ENCODE results near the gene PPM1J.

Gene PPM1J

GRCh38 chr1:112689196-112689841, 25.8 kb downstream of the PPM1J start:
- no peaks in the 10 kb centered on the region for H3K4me1 ChIP-seq (ENCODE audit: control insufficient read depth, insufficient read depth, low read length)
- no peaks in the 10 kb centered on the region for H3K9me3 ChIP-seq (ENCODE audit: control insufficient read depth, low read length)
- no peaks in the 10 kb centered on the region for H3K27me3 ChIP-seq (ENCODE audit: control insufficient read depth, insufficient read depth, low read length)
- no peak overlapping the region for H3K4me3 ChIP-seq (ENCODE audit: low read length)
- H3K36me3 ChIP-seq (ENCODE audit: control insufficient read depth, insufficient read depth, low read length): peaks cover 10% of the 10 kb centered on the region
- H3K9ac ChIP-seq (ENCODE audit: low read length): no peak overlapping the region

- H3K36me3 ChIP-seq (ENCODE audit: control insufficient read depth, insufficient read depth, low read length): peaks cover 10% of the 10 kb centered on the region
- no peaks in the 10 kb centered on the region for H3K27me3 ChIP-seq (ENCODE audit: control insufficient read depth, insufficient read depth, low read length)
- no peak overlapping the region for H3K4me3 ChIP-seq (ENCODE audit: low read length)
- no peaks in the 10 kb centered on the region for H3K9me3 ChIP-seq (ENCODE audit: control insufficient read depth, low read length)
- no peaks in the 10 kb centered on the region for H3K4me1 ChIP-seq (ENCODE audit: control insufficient read depth, insufficient read depth, low read length)
- H3K9ac ChIP-seq (ENCODE audit: low read length): no peak overlapping the region
Observed at GRCh38 chr1:112688781-112689193, 26.3 kb downstream of the PPM1J start.

- Histone ChIP-seq H3K4me1 (ENCODE audit: control insufficient read depth, insufficient read depth, low read length) (no peaks in the 10 kb centered on the region), H3K27me3 (ENCODE audit: control insufficient read depth, insufficient read depth, low read length) (no peaks in the 10 kb centered on the region), H3K36me3 (ENCODE audit: control insufficient read depth, insufficient read depth, low read length) (peaks cover 10% of the 10 kb centered on the region), H3K4me3 (ENCODE audit: low read length) (no peak overlapping the region), H3K9ac (ENCODE audit: low read length) (no peak overlapping the region), H3K9me3 (ENCODE audit: control insufficient read depth, low read length) (no peaks in the 10 kb centered on the region)
Observed at GRCh38 chr1:112687785-112688496, 27.2 kb downstream of the PPM1J start.

- no peak overlapping the region for H3K4me3 ChIP-seq (ENCODE audit: low read length)
- no peaks in the 10 kb centered on the region for H3K4me1 ChIP-seq (ENCODE audit: control insufficient read depth, insufficient read depth, low read length)
- H3K9me3 ChIP-seq (ENCODE audit: control insufficient read depth, low read length): no peaks in the 10 kb centered on the region
- no peak overlapping the region for H3K9ac ChIP-seq (ENCODE audit: low read length)
- peaks cover 5% of the 10 kb centered on the region for H3K36me3 ChIP-seq (ENCODE audit: control insufficient read depth, insufficient read depth, low read length)
- H3K27me3 ChIP-seq (ENCODE audit: control insufficient read depth, insufficient read depth, low read length): no peaks in the 10 kb centered on the region
Observed at GRCh38 chr1:112687361-112687760, 27.8 kb downstream of the PPM1J start.

GRCh38 chr1:112686835-112687234, 28.3 kb downstream of the PPM1J start:
- Histone ChIP-seq H3K9me3 (ENCODE audit: control insufficient read depth, low read length) (no peaks in the 10 kb centered on the region), H3K4me1 (ENCODE audit: control insufficient read depth, insufficient read depth, low read length) (no peaks in the 10 kb centered on the region), H3K27me3 (ENCODE audit: control insufficient read depth, insufficient read depth, low read length) (no peaks in the 10 kb centered on the region), H3K36me3 (ENCODE audit: control insufficient read depth, insufficient read depth, low read length) (peaks cover 4% of the 10 kb centered on the region), H3K4me3 (ENCODE audit: low read length) (no peak overlapping the region), H3K9ac (ENCODE audit: low read length) (no peak overlapping the region)

GRCh38 chr1:112686417-112686816, 28.7 kb downstream of the PPM1J start:
- Histone ChIP-seq H3K36me3 (ENCODE audit: control insufficient read depth, insufficient read depth, low read length) (peaks cover 4% of the 10 kb centered on the region), H3K4me3 (ENCODE audit: low read length) (no peak overlapping the region), H3K9me3 (ENCODE audit: control insufficient read depth, low read length) (no peaks in the 10 kb centered on the region), H3K9ac (ENCODE audit: low read length) (no peak overlapping the region), H3K4me1 (ENCODE audit: control insufficient read depth, insufficient read depth, low read length) (no peaks in the 10 kb centered on the region), H3K27me3 (ENCODE audit: control insufficient read depth, insufficient read depth, low read length) (no peaks in the 10 kb centered on the region)

- H3K9ac ChIP-seq (ENCODE audit: low read length): no peak overlapping the region
- H3K36me3 ChIP-seq (ENCODE audit: control insufficient read depth, insufficient read depth, low read length): peaks cover 4% of the 10 kb centered on the region
- no peaks in the 10 kb centered on the region for H3K9me3 ChIP-seq (ENCODE audit: control insufficient read depth, low read length)
- H3K4me3 ChIP-seq (ENCODE audit: low read length): no peak overlapping the region
- H3K4me1 ChIP-seq (ENCODE audit: control insufficient read depth, insufficient read depth, low read length): no peaks in the 10 kb centered on the region
- no peaks in the 10 kb centered on the region for H3K27me3 ChIP-seq (ENCODE audit: control insufficient read depth, insufficient read depth, low read length)
Observed at GRCh38 chr1:112685913-112686312, 29.2 kb downstream of the PPM1J start.

GRCh38 chr1:112678605-112679004, 36.5 kb downstream of the PPM1J start:
- Histone ChIP-seq H3K4me1 (ENCODE audit: control insufficient read depth, insufficient read depth, low read length) (peaks cover 18% of the 10 kb centered on the region), H3K9ac (ENCODE audit: low read length) (no peak overlapping the region), H3K27me3 (ENCODE audit: control insufficient read depth, insufficient read depth, low read length) (no peaks in the 10 kb centered on the region), H3K36me3 (ENCODE audit: control insufficient read depth, insufficient read depth, low read length) (no peaks in the 10 kb centered on the region), H3K4me3 (ENCODE audit: low read length) (no peak overlapping the region), H3K9me3 (ENCODE audit: control insufficient read depth, low read length) (no peaks in the 10 kb centered on the region)

- H3K9ac ChIP-seq (ENCODE audit: low read length): no peak overlapping the region
- H3K9me3 ChIP-seq (ENCODE audit: control insufficient read depth, low read length): no peaks in the 10 kb centered on the region
- no peaks in the 10 kb centered on the region for H3K36me3 ChIP-seq (ENCODE audit: control insufficient read depth, insufficient read depth, low read length)
- H3K4me1 ChIP-seq (ENCODE audit: control insufficient read depth, insufficient read depth, low read length): peaks cover 21% of the 10 kb centered on the region
- no peak overlapping the region for H3K4me3 ChIP-seq (ENCODE audit: low read length)
- no peaks in the 10 kb centered on the region for H3K27me3 ChIP-seq (ENCODE audit: control insufficient read depth, insufficient read depth, low read length)
Observed at GRCh38 chr1:112677501-112677900, 37.6 kb downstream of the PPM1J start.

- Histone ChIP-seq H3K9me3 (ENCODE audit: control insufficient read depth, low read length) (no peaks in the 10 kb centered on the region), H3K27me3 (ENCODE audit: control insufficient read depth, insufficient read depth, low read length) (no peaks in the 10 kb centered on the region), H3K36me3 (ENCODE audit: control insufficient read depth, insufficient read depth, low read length) (no peaks in the 10 kb centered on the region), H3K9ac (ENCODE audit: low read length) (no peak overlapping the region), H3K4me1 (ENCODE audit: control insufficient read depth, insufficient read depth, low read length) (peaks cover 21% of the 10 kb centered on the region), H3K4me3 (ENCODE audit: low read length) (no peak overlapping the region)
Observed at GRCh38 chr1:112676543-112676942, 38.6 kb downstream of the PPM1J start.

GRCh38 chr1:112675728-112676381, 39.3 kb downstream of the PPM1J start:
- H3K4me3 ChIP-seq (ENCODE audit: low read length): peak overlapping the region; percentile 96
- no peaks in the 10 kb centered on the region for H3K36me3 ChIP-seq (ENCODE audit: control insufficient read depth, insufficient read depth, low read length)
- no peaks in the 10 kb centered on the region for H3K27me3 ChIP-seq (ENCODE audit: control insufficient read depth, insufficient read depth, low read length)
- H3K9me3 ChIP-seq (ENCODE audit: control insufficient read depth, low read length): no peaks in the 10 kb centered on the region
- H3K4me1 ChIP-seq (ENCODE audit: control insufficient read depth, insufficient read depth, low read length): peaks cover 21% of the 10 kb centered on the region
- H3K9ac ChIP-seq (ENCODE audit: low read length): peak overlapping the region; percentile 92

- Histone ChIP-seq H3K27me3 (ENCODE audit: control insufficient read depth, insufficient read depth, low read length) (no peaks in the 10 kb centered on the region), H3K9me3 (ENCODE audit: control insufficient read depth, low read length) (no peaks in the 10 kb centered on the region), H3K4me1 (ENCODE audit: control insufficient read depth, insufficient read depth, low read length) (peaks cover 21% of the 10 kb centered on the region), H3K36me3 (ENCODE audit: control insufficient read depth, insufficient read depth, low read length) (no peaks in the 10 kb centered on the region), H3K9ac (ENCODE audit: low read length) (peak overlapping the region; percentile 92), H3K4me3 (ENCODE audit: low read length) (peak overlapping the region; percentile 96)
Observed at GRCh38 chr1:112674986-112675727, 40.0 kb downstream of the PPM1J start.
